HG02623 (cell line): ENCODE measurements around the gene LHB.

Source experiments
- ATAC-seq: cut with Tn5 transposase; IDR thresholded peaks from one replicate; pipeline ENCODE4 v1.9.1; 2021; ENCODE audit warnings: moderate library complexity; ENCODE audit not compliant: unreplicated experiment

LHB gene

GRCh38 chr19:49014123-49014869 lies 2.6 kb downstream of the LHB start:
- ATAC-seq = no peak

GRCh38 chr19:49011194-49011593 lies 5.7 kb downstream of the LHB start:
- ATAC-seq = no peak

- no peak for ATAC-seq
Measured at GRCh38 chr19:49010453-49010852, 6.4 kb downstream of the LHB start.

- no peak for ATAC-seq
Measured at GRCh38 chr19:49009828-49010227, 7.1 kb downstream of the LHB start.

- no peak for ATAC-seq
Measured at GRCh38 chr19:49006905-49007304, 10.0 kb downstream of the LHB start.

GRCh38 chr19:49004964-49005614 lies 11.8 kb downstream of the LHB start:
- ATAC-seq = no peak

GRCh38 chr19:49004133-49004532 lies 12.8 kb downstream of the LHB start:
- ATAC-seq = no peak

- no peak for ATAC-seq
Measured at GRCh38 chr19:48999481-49000325, 17.2 kb downstream of the LHB start.

- no peak for ATAC-seq
Measured at GRCh38 chr19:48997972-48998371, 18.9 kb downstream of the LHB start.

GRCh38 chr19:48994035-48994386 lies 22.9 kb downstream of the LHB start:
- no peak for ATAC-seq

GRCh38 chr19:48993175-48994034 lies 23.5 kb downstream of the LHB start, which contains the start of the genes GYS1 and RUVBL2:
TSS of gene GYS1 (minus strand) at chr19:48993309. CDS start at chr19:48993112, 197 bp downstream.
TSS of gene RUVBL2 (plus strand) at chr19:48993887. CDS start at chr19:48993912, 25 bp downstream.
- peak; percentile 83 for ATAC-seq

GRCh38 chr19:48992581-48993174 lies 24.2 kb downstream of the LHB start:
- no peak for ATAC-seq

- ATAC-seq = no peak
Measured at GRCh38 chr19:48991873-48992580, 24.9 kb downstream of the LHB start.

GRCh38 chr19:48991011-48991609 lies 25.8 kb downstream of the LHB start:
- ATAC-seq = no peak

GRCh38 chr19:48990400-48990799 lies 26.5 kb downstream of the LHB start:
- no peak for ATAC-seq

- no peak for ATAC-seq
Measured at GRCh38 chr19:48989701-48990291, 27.1 kb downstream of the LHB start.

- no peak for ATAC-seq
Measured at GRCh38 chr19:48988860-48989259, 28.0 kb downstream of the LHB start.

- ATAC-seq = no peak
Measured at GRCh38 chr19:48988286-48988685, 28.6 kb downstream of the LHB start.

- no peak for ATAC-seq
Measured at GRCh38 chr19:48987323-48987722, 29.6 kb downstream of the LHB start.
